Natural killer cell (primary cell): ENCODE measurements around the gene RAD51B. TPM values are rescaled to one million over a fixed set of nuclear protein-coding genes. Genes with fewer than 3 reads are reported as not detected.
A peak's percentile ranks its signal among the peaks of the same experiment; 100 is the strongest.
"Not testable (repeated sequence)": the region's sequence is repeated elsewhere in the genome, so short reads cannot be mapped to it uniquely, and the experiment has no call there.

ENCODE experiments used
- ATAC-seq, 3 donors: fragments of 150-1000 bp in 2 of 3; fragments of 200-7000 bp in 1 of 3; cut with Tn5 transposase; 1 replicate in 1 of 3; 2 replicates in 2 of 3; pipeline ENCODE4 v1.10.0; 2021; ENCODE audit warnings: mild to moderate bottlenecking in 2 of 3, moderate library complexity in 2 of 3
- DNase-seq, 2 donors: peaks; one replicate each; pipeline versions ENCODE4 v3.0.0 to v3.0.0-alpha.2; 2013 to 2021; ENCODE audit warnings: mixed read lengths in 1 of 2
- H3K27ac ChIP-seq: one replicate; pipeline ENCODE4 v1.5.1; 2013; ENCODE audit warnings: mild to moderate bottlenecking, low read length
- H3K27me3 ChIP-seq: one replicate; pipeline ENCODE4 v1.6.1; 2013; ENCODE audit warnings: low read length; ENCODE audit not compliant: control insufficient read depth, insufficient read depth
- H3K36me3 ChIP-seq: one replicate; pipeline ENCODE4 v1.6.1; 2013; ENCODE audit warnings: low read length; ENCODE audit not compliant: control insufficient read depth, insufficient read depth
- H3K4me1 ChIP-seq: one replicate; pipeline ENCODE4 v1.6.1; 2013; ENCODE audit warnings: low read length; ENCODE audit not compliant: control insufficient read depth, insufficient read depth
- H3K4me3 ChIP-seq: one replicate; pipeline ENCODE4 v1.5.1; 2013; ENCODE audit warnings: low read length
- H3K9me3 ChIP-seq: one replicate; pipeline ENCODE4 v1.6.1; 2013; ENCODE audit warnings: low read length; ENCODE audit not compliant: control insufficient read depth, insufficient read depth
- H3K27ac Mint-ChIP-seq, 2 donors: one replicate each; pipeline ENCODE4 v1.8.0; 2022; ENCODE audit warnings: mild to moderate bottlenecking in 2 of 2, mixed read lengths in 2 of 2, moderate library complexity in 1 of 2
- H3K27me3 Mint-ChIP-seq, 2 donors: one replicate each; pipeline ENCODE4 v1.8.0; 2022; ENCODE audit warnings: low read depth in 2 of 2, mixed read lengths in 2 of 2
- H3K36me3 Mint-ChIP-seq: one replicate; pipeline ENCODE4 v1.8.0; 2022; ENCODE audit warnings: mixed read lengths
- H3K4me1 Mint-ChIP-seq, 2 donors: one replicate each; pipeline ENCODE4 v1.8.0; 2022; ENCODE audit warnings: mixed read lengths in 2 of 2
- H3K4me3 Mint-ChIP-seq: one replicate; pipeline ENCODE4 v1.8.0; 2022; ENCODE audit warnings: mild to moderate bottlenecking, moderate library complexity, mixed read lengths
- H3K9me3 Mint-ChIP-seq, 2 donors: one replicate each; pipeline ENCODE4 v1.8.0; 2022; ENCODE audit warnings: mixed read lengths in 2 of 2
- WGBS: methylation state at CpG from one replicate; pipeline ENCODE4 v1.1.7; 2013; ENCODE audit warnings: missing lambda C conversion rate; ENCODE audit not compliant: insufficient coverage; 5-methylcytosine and 5-hydroxymethylcytosine counted together
- intact Hi-C: fragments of 100-400 bp; cut with micrococcal nuclease; formaldehyde crosslinking; loops from one replicate; pipeline ENCODE4 v1.14.2; 2022
- total RNA-seq, 4 donors: library from RNA; stranded (reverse); fragments of 120-200 nt in 1 of 4; gene quantifications; one replicate each; pipeline versions ENCODE4 v1.2.3 to v1.2.4, GENCODE V29; 2013 to 2022
- TF ChIP-seq, protein P1 (sequence below): fragments of 200-600 bp; IDR thresholded peaks from one replicate; pipeline ENCODE4 v1.8.0; 2022; ENCODE audit warnings: antibody characterized with exemption

The RAD51B gene
- total RNA-seq, 3 donors from 2014 or later (not counting 1 experiment from before 2014, with no cell fraction given), result 28.1 to 37.6 (median 28.6) TPM

GRCh38 chr14:68297876-68298468, 478.4 kb downstream of the RAD51B start:
- Histone ChIP-seq H3K4me1 (peaks cover 6% of the 10 kb centered on the region), H3K9me3 (peaks cover 4% of the 10 kb centered on the region), H3K4me3 (no peak overlapping the region), H3K36me3 (no peaks in the 10 kb centered on the region), H3K27ac (no peak overlapping the region), H3K27me3 (no peaks in the 10 kb centered on the region)
- no peak overlapping the region for H3K4me3 Mint-ChIP-seq
- TF ChIP-seq, protein P1, sequence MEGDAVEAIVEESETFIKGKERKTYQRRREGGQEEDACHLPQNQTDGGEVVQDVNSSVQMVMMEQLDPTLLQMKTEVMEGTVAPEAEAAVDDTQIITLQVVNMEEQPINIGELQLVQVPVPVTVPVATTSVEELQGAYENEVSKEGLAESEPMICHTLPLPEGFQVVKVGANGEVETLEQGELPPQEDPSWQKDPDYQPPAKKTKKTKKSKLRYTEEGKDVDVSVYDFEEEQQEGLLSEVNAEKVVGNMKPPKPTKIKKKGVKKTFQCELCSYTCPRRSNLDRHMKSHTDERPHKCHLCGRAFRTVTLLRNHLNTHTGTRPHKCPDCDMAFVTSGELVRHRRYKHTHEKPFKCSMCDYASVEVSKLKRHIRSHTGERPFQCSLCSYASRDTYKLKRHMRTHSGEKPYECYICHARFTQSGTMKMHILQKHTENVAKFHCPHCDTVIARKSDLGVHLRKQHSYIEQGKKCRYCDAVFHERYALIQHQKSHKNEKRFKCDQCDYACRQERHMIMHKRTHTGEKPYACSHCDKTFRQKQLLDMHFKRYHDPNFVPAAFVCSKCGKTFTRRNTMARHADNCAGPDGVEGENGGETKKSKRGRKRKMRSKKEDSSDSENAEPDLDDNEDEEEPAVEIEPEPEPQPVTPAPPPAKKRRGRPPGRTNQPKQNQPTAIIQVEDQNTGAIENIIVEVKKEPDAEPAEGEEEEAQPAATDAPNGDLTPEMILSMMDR, result no peak
- H3K27ac Mint-ChIP-seq, result peak overlapping the region in 1 of 2 donors; percentile 5
- ATAC-seq (no peak), DNase-seq (no peak)
- intact Hi-C loops, result no loop called here
- peaks cover 26 to 28% of the 10 kb centered on the region in 2 donors for H3K4me1 Mint-ChIP-seq
- H3K36me3 Mint-ChIP-seq, result peaks cover 7% of the 10 kb centered on the region
- 92% methylated on average over 4 of the region's 4 CpGs for WGBS
- no peaks in the 10 kb centered on the region for H3K27me3 Mint-ChIP-seq
- peaks cover 3 to 4% of the 10 kb centered on the region in 2 donors for H3K9me3 Mint-ChIP-seq

DNA sequence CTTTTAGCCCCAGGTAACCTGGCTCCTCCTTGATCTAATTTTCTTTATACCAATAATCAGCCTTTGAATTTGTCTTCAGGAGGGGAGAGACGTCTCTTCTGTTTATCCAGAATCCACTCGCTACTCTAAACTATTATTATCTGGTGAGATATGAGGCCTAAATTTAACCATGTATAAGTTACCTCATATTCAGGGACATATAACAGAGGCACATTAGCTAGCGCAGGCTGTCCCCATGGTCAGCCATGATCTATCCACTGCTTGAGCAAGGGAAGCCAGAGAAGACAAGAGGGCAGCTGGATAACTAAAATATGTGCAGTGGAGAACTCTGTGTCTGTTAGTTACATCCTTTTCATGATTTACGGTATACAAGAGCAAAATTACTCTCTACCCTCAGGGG, 481.0 kb downstream of the RAD51B start:
- Histone ChIP-seq H3K9me3 (peaks cover 4% of the 10 kb centered on the region), H3K4me1 (no peaks in the 10 kb centered on the region), H3K27ac (no peak overlapping the region), H3K36me3 (no peaks in the 10 kb centered on the region), H3K4me3 (no peak overlapping the region), H3K27me3 (no peaks in the 10 kb centered on the region)
- H3K27ac Mint-ChIP-seq, result no peak overlapping the region
- no peak for DNase-seq
- no peak overlapping the region for H3K4me3 Mint-ChIP-seq
- peaks cover 6 to 12% of the 10 kb centered on the region in 2 donors for H3K4me1 Mint-ChIP-seq
- TF ChIP-seq, protein P1, result no peak
- peaks cover 7% of the 10 kb centered on the region for H3K36me3 Mint-ChIP-seq
- H3K9me3 Mint-ChIP-seq, result peaks cover 3 to 6% of the 10 kb centered on the region in 2 donors
- no peaks in the 10 kb centered on the region for H3K27me3 Mint-ChIP-seq
- intact Hi-C loops, result no loop called here
- no peak for ATAC-seq
- WGBS, result 100% methylated on average over 1 of the region's 4 CpGs

- Histone ChIP-seq H3K9me3 (peaks cover 4% of the 10 kb centered on the region), H3K27me3 (no peaks in the 10 kb centered on the region), H3K36me3 (no peaks in the 10 kb centered on the region), H3K27ac (no peak overlapping the region), H3K4me1 (no peaks in the 10 kb centered on the region), H3K4me3 (no peak overlapping the region)
- peaks cover 3 to 6% of the 10 kb centered on the region in 2 donors for H3K9me3 Mint-ChIP-seq
- peaks cover 7% of the 10 kb centered on the region for H3K36me3 Mint-ChIP-seq
- no peak overlapping the region for H3K27ac Mint-ChIP-seq
- intact Hi-C loops, result no loop called here
- DNase-seq (no peak), ATAC-seq (no peak)
- peaks cover 6 to 13% of the 10 kb centered on the region in 2 donors for H3K4me1 Mint-ChIP-seq
- WGBS, result 77% methylated on average over 1 of the region's 1 CpG
- no peak overlapping the region for H3K4me3 Mint-ChIP-seq
- TF ChIP-seq, protein P1, result no peak
- no peaks in the 10 kb centered on the region for H3K27me3 Mint-ChIP-seq
Observed at GRCh38 chr14:68301219-68301618, 481.6 kb downstream of the RAD51B start.

DNA sequence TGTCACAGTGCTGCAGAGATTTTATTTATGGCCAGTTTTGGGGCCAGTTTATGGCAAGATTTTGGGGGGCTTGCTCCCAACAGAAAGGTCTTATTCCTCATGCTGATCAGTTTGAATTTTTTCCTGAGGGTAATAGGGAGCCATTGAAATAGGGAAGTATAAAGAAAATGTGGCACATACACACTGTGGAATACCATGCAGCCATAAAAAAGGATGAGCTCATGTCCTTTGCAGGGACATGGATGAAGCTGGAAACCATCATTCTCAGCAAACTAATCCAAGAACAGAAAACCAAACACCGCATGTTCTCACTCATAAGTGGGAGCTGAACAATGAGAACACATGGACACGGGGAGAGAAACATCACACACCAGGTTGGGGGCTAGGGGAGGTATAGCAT, 483.4 kb downstream of the RAD51B start:
- WGBS, result 94% methylated on average over 2 of the region's 2 CpGs
- H3K27ac ChIP-seq, H3K27me3 ChIP-seq, H3K4me3 Mint-ChIP-seq, H3K4me3 ChIP-seq, intact Hi-C loops, DNase-seq, H3K9me3 ChIP-seq, H3K36me3 Mint-ChIP-seq, H3K27ac Mint-ChIP-seq, ATAC-seq, H3K27me3 Mint-ChIP-seq, H3K9me3 Mint-ChIP-seq, H3K4me1 ChIP-seq, H3K36me3 ChIP-seq: not testable (repeated sequence)
- H3K4me1 Mint-ChIP-seq, result peaks cover 9 to 16% of the 10 kb centered on the region in 2 donors
